GM23338 (cell line): ENCODE data around the gene KRTAP4-1.
"Not testable (repeated sequence)": the region's sequence is repeated elsewhere in the genome, so short reads cannot be mapped to it uniquely, and the experiment has no call there.

Experiments used
- CREB1 ChIP-seq: fragments of 250-450 bp; sonication (Bioruptor Pico); IDR thresholded peaks from 2 replicates; pipeline ENCODE4 v1.5.0; 2020; ENCODE audit warnings: low read depth, mild to moderate bottlenecking, moderate library complexity
- CTCF ChIP-seq, 2 experiments: fragments of 200-600 bp in 1 of 2; sonication (generic) in 1 of 2; conservative IDR thresholded peaks; 2 replicates each; pipeline versions ENCODE4 v1.5.1 to v1.6.1; 2016 to 2017; ENCODE audit warnings: antibody characterized with exemption in 2 of 2, low read depth in 2 of 2, mild to moderate bottlenecking in 2 of 2, moderate library complexity in 1 of 2
- EZH2 ChIP-seq: fragments of 200-600 bp; sonication (generic); IDR thresholded peaks from one replicate; pipeline ENCODE4 v1.8.0; 2017; ENCODE audit warnings: antibody characterized with exemption, mild to moderate bottlenecking, low read depth; ENCODE audit not compliant: unreplicated experiment
- EZH2phosphoT487 ChIP-seq: fragments of 200-600 bp; sonication (generic); IDR thresholded peaks from one replicate; pipeline ENCODE4 v1.8.1; 2018; ENCODE audit warnings: antibody characterized with exemption; ENCODE audit not compliant: unreplicated experiment
- POLR2AphosphoS5 ChIP-seq: IDR thresholded peaks from 2 replicates; pipeline ENCODE4 v1.6.1; 2016; ENCODE audit warnings: antibody characterized with exemption, low read depth
- TF ChIP-seq, protein P1 (sequence below): IDR thresholded peaks from one replicate; pipeline ENCODE4 v1.6.1; 2018; ENCODE audit warnings: antibody characterized with exemption; ENCODE audit not compliant: unreplicated experiment

- TF ChIP-seq CTCF (conservative IDR thresholded peaks at IDR 0.05; ENCODE audit: low read depth in 2 of 2); EZH2phosphoT487; EZH2; POLR2AphosphoS5; CREB1: not testable (repeated sequence)
- TF ChIP-seq, protein P1, sequence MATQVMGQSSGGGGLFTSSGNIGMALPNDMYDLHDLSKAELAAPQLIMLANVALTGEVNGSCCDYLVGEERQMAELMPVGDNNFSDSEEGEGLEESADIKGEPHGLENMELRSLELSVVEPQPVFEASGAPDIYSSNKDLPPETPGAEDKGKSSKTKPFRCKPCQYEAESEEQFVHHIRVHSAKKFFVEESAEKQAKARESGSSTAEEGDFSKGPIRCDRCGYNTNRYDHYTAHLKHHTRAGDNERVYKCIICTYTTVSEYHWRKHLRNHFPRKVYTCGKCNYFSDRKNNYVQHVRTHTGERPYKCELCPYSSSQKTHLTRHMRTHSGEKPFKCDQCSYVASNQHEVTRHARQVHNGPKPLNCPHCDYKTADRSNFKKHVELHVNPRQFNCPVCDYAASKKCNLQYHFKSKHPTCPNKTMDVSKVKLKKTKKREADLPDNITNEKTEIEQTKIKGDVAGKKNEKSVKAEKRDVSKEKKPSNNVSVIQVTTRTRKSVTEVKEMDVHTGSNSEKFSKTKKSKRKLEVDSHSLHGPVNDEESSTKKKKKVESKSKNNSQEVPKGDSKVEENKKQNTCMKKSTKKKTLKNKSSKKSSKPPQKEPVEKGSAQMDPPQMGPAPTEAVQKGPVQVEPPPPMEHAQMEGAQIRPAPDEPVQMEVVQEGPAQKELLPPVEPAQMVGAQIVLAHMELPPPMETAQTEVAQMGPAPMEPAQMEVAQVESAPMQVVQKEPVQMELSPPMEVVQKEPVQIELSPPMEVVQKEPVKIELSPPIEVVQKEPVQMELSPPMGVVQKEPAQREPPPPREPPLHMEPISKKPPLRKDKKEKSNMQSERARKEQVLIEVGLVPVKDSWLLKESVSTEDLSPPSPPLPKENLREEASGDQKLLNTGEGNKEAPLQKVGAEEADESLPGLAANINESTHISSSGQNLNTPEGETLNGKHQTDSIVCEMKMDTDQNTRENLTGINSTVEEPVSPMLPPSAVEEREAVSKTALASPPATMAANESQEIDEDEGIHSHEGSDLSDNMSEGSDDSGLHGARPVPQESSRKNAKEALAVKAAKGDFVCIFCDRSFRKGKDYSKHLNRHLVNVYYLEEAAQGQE = not testable (repeated sequence)
These were observed 35.6 kb downstream of the KRTAP4-1 start for GRCh38 chr17:41148971-41149651.
